ENCODE data around the gene C2orf81.

Gene C2orf81

GRCh38 chr2:74390606-74391005, 30.8 kb downstream of the C2orf81 start:
- no peak for DNase-seq

- no peak for DNase-seq
Observed at GRCh38 chr2:74387346-74387745, 34.1 kb downstream of the C2orf81 start.

DNA sequence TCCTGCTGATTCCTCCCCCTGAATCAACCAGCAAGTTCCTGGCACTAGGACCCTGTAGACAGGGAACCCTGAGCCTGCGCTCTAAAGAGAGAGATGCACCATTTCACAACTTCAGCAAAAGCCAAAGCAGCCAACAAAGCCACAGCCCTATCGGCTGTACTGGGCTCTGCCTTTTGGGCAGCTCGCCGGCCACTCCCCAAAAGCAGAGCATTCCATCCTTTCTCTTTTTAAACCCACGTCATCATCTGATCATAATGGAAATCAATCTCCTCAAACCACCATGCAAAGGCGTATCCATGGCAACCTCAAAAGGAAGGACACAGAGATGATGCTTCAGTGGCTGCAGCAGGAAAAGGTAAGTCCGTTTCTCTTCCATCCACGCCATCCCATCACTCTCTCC, 36.0 kb downstream of the C2orf81 start:
- DNase-seq: no peak

- DNase-seq: no peak
Observed at GRCh38 chr2:74384051-74384450, 37.4 kb downstream of the C2orf81 start.

DNA sequence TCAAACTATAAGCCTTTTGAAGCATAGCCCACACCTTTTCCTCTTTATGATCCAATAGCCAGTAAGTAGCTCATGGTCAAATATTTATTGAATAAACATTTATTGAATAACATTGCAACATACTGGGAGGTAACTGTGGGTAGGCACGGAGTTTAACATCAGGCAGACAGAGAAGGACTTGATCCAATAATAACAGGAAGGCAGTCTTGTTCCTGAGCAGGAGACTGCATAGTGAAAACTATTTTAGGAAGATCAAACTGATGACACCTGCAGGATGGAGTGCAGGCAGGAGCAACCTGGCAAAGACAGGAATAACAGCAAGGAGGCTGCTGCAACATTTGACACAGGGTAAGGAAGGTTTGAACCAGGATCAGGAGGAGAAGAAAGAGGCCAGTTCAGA, 38.2 kb downstream of the C2orf81 start:
- DNase-seq: no peak

DNA sequence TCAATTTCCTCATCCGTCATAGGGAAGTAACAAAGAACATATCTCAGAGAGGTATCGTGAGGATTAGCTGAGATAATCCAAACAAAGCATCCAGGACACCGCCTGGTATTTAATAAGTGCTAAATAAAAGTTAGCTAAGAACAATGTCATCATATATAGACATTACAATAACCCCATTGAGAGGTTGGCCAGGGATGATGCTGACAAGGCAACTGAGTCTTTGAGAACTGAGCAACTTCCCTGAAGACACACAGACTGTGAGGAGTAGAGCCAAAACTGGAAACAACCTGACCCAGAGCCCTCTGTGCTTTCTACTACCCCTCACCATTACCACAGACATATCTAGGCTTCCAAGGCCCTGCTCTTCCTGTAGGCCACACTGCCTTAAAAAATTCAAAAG, 39.7 kb downstream of the C2orf81 start:
- no peak for DNase-seq

DNA sequence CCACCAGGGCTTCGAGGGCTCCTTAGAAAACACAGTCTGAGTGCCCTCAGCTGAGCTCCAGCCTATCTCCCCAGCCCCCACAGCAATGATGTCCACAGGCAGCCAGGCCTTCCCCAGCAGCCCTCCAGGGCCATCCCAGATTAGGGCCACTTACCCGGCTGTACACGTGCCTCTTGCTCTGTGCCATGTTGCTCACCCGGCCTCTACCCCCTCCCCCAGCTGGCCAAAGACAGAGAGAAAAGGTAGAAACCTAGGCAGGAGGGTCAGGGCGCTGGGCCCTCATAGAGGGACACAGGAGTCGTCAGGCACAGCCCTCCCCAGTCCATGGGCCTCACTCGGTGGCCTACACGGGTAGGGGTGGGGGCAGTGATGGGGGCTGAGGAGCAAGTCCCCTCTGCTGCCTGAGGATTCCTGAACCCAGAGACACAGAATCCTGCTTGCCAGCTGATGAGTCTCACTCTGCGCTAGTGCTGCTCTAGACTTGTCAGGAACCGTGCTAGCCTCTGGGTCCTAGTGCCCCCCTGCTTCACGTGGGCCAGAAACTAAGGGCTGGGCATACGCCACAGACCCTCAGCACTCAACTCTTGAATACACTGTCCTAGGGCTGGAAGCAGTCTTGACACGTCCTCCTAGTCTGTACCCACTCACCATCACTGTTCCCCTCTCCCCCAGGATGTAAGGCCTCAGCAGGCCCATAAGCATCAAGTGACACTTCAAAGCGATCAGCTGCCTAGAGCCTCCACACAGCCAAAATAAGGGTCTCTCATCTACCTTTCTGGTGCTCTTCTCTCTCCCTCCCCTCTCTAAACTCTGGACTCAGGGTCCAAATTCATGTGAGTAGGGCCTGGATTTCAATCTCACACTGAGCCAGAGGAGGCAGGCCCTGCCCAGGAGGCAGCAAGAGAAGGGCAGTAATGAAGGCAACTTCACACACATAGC, 41.3 kb downstream of the C2orf81 start, which contains the start of gene DCTN1:
Gene DCTN1 (minus strand): TSS at position 461 of the 939 bp plus-strand sequence. CDS start 274 bp downstream, at position 187.
- peak in 1 of 2 donors; percentile 15 for DNase-seq

DNA sequence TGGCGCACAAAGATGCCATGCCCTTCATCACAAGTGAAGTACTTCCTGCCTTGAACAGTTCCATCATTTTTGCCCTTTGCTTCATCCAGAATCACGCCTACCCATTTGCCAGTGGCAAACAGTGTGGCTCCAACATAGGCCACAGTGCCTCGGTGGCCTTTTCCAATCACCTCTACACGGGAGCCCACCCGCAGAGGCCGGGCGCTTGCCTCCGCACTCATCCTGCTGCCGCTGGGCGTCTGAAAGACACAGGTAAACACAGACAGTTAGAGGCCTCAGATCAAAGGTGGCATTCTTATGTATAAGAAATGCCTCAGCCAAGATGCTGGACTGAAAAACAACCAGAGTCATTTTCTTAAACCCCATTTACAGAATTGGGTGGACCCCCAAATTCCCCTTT, 43.4 kb downstream of the C2orf81 start:
- DNase-seq: no peak

- no peak for DNase-seq
Observed at GRCh38 chr2:74375838-74376237, 45.6 kb downstream of the C2orf81 start.

DNA sequence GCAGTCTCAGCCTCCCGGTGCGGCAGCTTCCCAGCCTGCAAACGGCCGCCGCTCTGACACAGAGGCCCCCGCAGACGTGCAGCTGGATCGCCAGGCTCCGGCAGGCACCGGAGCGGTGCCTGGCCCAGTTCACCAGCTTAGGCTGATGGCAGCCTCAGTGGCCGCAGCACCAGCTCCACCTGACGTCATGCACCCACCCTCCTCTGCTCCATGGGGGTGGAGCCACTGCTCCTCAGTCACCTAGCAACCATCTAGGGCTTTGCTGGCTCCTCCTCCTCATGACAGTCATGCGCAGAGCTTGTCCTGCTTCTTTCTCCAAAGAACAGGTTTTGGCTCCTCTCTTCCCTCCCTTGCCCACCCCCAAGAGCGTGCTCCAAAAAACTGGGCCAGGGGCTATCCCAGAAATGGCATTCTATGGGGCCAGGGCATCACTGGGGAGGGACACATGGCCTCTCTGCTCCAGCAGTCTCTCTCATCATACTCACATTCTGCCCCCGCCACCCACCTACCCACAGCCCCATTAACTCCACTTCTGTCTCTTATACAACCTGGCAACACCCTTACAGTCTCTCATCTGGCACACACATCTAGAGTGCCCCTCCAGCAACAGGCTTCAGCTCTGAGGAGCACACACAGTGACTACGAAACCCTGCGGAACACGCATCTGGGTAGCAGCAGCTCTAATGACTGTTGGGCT, 46.8 kb downstream of the C2orf81 start:
- DNase-seq: no peak

DNA sequence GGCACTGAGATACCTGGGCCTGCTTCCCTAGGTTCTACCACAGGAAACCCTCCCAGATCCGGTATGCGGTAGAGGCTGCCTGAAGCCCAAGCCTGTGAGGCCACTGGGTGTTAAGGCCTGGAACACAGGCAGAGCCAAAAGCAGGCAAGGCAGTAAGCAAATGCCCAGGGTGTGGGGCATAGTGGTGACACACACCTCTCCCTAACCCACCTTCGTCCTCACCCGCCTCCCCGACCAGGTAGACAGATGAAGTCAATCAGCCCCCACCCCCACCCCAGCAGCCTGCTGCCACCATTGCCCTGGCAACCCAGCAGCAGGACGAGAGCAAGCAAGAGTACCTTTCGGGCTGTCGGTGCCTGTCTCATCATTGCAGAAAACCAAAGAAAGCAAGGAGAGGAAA, 47.4 kb downstream of the C2orf81 start:
- DNase-seq: no peak

DNA sequence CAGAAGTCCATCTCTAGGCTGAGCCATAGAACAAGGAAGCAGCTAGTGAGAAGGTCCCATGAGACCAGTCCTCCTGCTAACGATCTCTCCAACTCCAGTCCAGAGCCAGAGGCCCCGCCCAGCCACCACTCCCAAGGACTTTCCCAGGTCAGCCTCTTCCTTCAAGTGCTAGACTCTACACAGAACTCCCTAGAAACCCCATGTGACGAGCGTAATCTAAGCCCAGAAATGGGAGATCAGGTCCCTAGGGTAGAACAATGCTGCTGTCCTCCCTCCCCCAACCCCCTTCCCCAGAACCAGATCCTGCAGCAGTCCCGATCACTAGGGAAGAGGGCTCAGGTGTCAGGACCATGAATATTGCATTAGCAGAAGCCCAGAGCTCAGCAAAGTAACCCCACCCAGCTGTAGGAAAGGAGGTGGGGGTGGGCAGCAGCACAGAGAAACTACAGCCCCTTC, 48.2 kb downstream of the C2orf81 start:
- DNase-seq: no peak

DNA sequence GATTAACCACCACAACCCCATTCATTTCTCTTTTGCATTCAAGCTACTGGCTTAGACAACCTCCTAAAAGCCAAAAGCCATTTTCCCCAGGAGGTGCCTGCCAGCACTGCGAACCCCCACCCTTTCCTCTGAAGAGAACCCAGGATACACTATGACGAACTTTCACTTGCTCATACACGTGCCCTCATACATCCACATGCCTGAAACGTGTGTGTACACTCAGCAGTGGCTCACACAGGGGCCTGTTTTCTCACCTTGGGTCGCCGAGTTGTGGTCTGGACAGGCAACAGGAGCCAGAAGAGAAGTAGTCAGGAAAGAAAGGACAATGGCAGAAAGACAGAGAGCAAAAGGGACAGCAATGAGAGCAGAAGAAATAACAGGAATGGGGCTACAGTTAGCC, 48.7 kb downstream of the C2orf81 start:
- DNase-seq: no peak

GRCh38 chr2:74371421-74371820, 50.0 kb downstream of the C2orf81 start:
- no peak for DNase-seq

- DNase-seq: no peak
Observed at GRCh38 chr2:74369976-74370375, 51.4 kb downstream of the C2orf81 start.

GRCh38 chr2:74368499-74368898, 52.9 kb downstream of the C2orf81 start:
- no peak for DNase-seq

- DNase-seq: no peak
Observed at GRCh38 chr2:74367789-74368188, 53.6 kb downstream of the C2orf81 start.

- no peak for DNase-seq
Observed at GRCh38 chr2:74366036-74366435, 55.4 kb downstream of the C2orf81 start.

GRCh38 chr2:74364533-74365505, 56.6 kb downstream of the C2orf81 start:
- DNase-seq: no peak
